ENCODE data around the gene OR52L1. TPM values are rescaled to one million over a fixed set of nuclear protein-coding genes. Genes with fewer than 3 reads are reported as not detected.

The OR52L1 gene
- total and polyA plus RNA-seq, 10 of the 15 experiments (the other 5 are each of a cell fraction or from before 2014, with no cell fraction given) = not detected

DNA sequence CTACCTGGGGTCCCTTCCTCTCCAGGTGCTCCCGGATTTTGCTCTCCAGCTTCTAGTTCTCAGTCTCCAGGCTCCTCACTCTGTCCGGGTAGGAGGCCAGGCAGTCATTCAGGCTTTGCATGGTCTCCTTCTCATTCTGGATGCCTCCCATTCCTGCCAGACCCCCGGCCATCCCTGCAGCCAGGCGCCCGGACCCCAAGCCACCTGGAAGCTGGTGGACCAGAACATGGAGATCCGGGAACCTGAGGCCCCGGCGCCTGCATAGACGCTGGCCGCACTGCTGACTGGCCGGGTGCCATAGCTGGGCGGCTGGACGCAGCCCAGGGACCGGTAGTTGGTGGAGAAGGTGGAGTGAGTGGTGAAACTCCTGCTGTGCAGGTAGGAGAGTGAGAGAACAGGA is 8.0 kb upstream of the OR52L1 start:
- ChIA-PET SMC1A (ENCODE audit: uncharacterized antibody, unreplicated experiment) (no interaction called here), RAD21 (ENCODE audit: unreplicated experiment) (interaction anchor here (0.6 kb wide), 1 partner anchor 22 kb away, joined by 3 read pairs; no protein-coding TSS in a partner anchor), POLR2A (no interaction called here), CTCF (no interaction called here)
- H3K4me2 ChIP-seq (ENCODE audit: control insufficient read depth, insufficient read depth) = no peak overlapping the region
- no peaks in the 10 kb centered on the region for H3K27me3 ChIP-seq (replicated peaks in 1 of 2; ENCODE audit: control insufficient read depth in 2 of 2, insufficient read depth in 2 of 2, low read length in 1 of 2)
- H3K79me2 ChIP-seq (ENCODE audit: control insufficient read depth, insufficient read depth, low read length) = no peaks in the 10 kb centered on the region
- DNase-seq (ENCODE audit: low read depth, low spot score) = no peak
- WGBS (ENCODE audit: insufficient coverage, insufficient replicate concordance, low lambda C conversion rate, missing lambda C conversion rate) = 33% methylated on average over 14 of the region's 14 CpGs
- no peak for FAIRE-seq
- no peak overlapping the region for H2AFZ ChIP-seq (ENCODE audit: control insufficient read depth, low read depth, low read length)
- BruUV-seq (replicated peaks) = no TSS peak
- intact Hi-C loops (cut with micrococcal nuclease; ENCODE audit: unreplicated experiment) (no loop called here), in situ Hi-C loops (cut with MboI) (no loop called here)
- no peaks in the 10 kb centered on the region for H3K36me3 ChIP-seq (ENCODE audit: control insufficient read depth in 2 of 2, insufficient read depth in 2 of 2, low read length in 1 of 2)
- H4K20me1 ChIP-seq (ENCODE audit: control insufficient read depth, insufficient read depth) = no peaks in the 10 kb centered on the region
- H3K4me1 ChIP-seq (ENCODE audit: control insufficient read depth, insufficient read depth, low read length) = no peaks in the 10 kb centered on the region
- no peak for TF ChIP-seq MYC (IDR thresholded peaks at IDR 0.05; ENCODE audit: insufficient read depth, insufficient read length, insufficient replicate concordance, low read length, severe bottlenecking)
- TF ChIP-seq CBX3 (IDR thresholded peaks at IDR 0.05; ENCODE audit: borderline replicate concordance, low read depth) = no peak
- TF ChIP-seq RFX5 (IDR thresholded peaks at IDR 0.05; ENCODE audit: low read depth, low read length) = no peak
- TF ChIP-seq SREBF1 (IDR thresholded peaks at IDR 0.05; ENCODE audit: low read length) = no peak
- TF ChIP-seq IKZF1 (conservative IDR thresholded peaks at IDR 0.05) = no peak
- TF ChIP-seq, protein P1, sequence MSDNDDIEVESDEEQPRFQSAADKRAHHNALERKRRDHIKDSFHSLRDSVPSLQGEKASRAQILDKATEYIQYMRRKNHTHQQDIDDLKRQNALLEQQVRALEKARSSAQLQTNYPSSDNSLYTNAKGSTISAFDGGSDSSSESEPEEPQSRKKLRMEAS (IDR thresholded peaks at IDR 0.05; ENCODE audit: low read depth, low read length) = no peak
- no peak for TF ChIP-seq KAT2A (conservative IDR thresholded peaks at IDR 0.05; ENCODE audit: control insufficient read depth, low read depth, low read length)
- TF ChIP-seq MTA3 (IDR thresholded peaks at IDR 0.05; ENCODE audit: borderline replicate concordance, low read length) = no peak
- no peak for TF ChIP-seq IKZF2 (IDR thresholded peaks at IDR 0.05)
- TF ChIP-seq CHD4 (IDR thresholded peaks at IDR 0.05) = no peak
- TF ChIP-seq TCF12 (IDR thresholded peaks at IDR 0.05; ENCODE audit: low read depth, low read length) = no peak
- TF ChIP-seq BACH1 (IDR thresholded peaks at IDR 0.05; ENCODE audit: borderline replicate concordance) = no peak
- TF ChIP-seq EED (IDR thresholded peaks at IDR 0.05; ENCODE audit: low read depth) = no peak
- TF ChIP-seq JUND (IDR thresholded peaks at IDR 0.05; ENCODE audit: low read depth, low read length) = no peak
- TF ChIP-seq EZH2 (IDR thresholded peaks at IDR 0.05; ENCODE audit: borderline replicate concordance, control insufficient read depth, low read depth, low read length) = no peak
- no peak for TF ChIP-seq BCL11A (IDR thresholded peaks at IDR 0.05; ENCODE audit: low read depth, low read length)
- no peak for ATAC-seq
- H3K9me3 ChIP-seq (replicated peaks; ENCODE audit: control insufficient read depth, insufficient read depth, low read length) = no peaks in the 10 kb centered on the region
- H3K27ac ChIP-seq (ENCODE audit: control insufficient read depth, insufficient read depth) = no peak overlapping the region
- no peak overlapping the region for H3K4me3 ChIP-seq
- no peak overlapping the region for H3K9ac ChIP-seq (ENCODE audit: control insufficient read depth, insufficient read depth, low read length)
